ENCODE data around the gene ZNF672. TPM values are rescaled to one million over a fixed set of nuclear protein-coding genes. Genes with fewer than 3 reads are reported as not detected.

ZNF672 gene
- total RNA-seq, 1 donor from 2014 or later = 39.8 TPM

DNA sequence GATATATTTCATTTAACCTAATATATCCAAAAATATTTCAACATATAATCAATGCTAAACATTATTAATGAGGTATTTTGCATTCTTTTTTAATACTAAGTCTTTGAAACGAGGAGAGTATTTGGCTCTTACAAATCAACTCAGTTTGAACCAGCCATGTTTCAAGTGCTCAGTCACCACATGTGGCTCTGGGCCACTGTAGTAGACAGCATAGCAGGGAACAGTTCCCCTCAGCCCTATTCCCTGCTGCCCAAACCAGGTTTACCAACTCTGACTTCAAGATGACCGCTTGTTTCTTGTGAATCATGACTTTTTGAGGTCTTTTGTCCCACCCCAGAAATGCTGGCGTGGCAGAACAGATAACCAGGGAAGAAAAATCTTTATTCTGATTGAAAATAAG, 5.7 kb downstream of the ZNF672 start:
- intact Hi-C loops (cut with DNase I) = no loop called here
- TF ChIP-seq CTCF (IDR thresholded peaks at IDR 0.05) = no peak
- H3K27me3 ChIP-seq (ENCODE audit: low read depth) = no peaks in the 10 kb centered on the region
- H3K4me3 ChIP-seq = no peak overlapping the region
- H3K9me3 ChIP-seq = no peaks in the 10 kb centered on the region
- no peak for ATAC-seq
- peaks cover 50% of the 10 kb centered on the region for H3K36me3 ChIP-seq
- DNase-seq = no peak
- peaks cover 38% of the 10 kb centered on the region for H3K4me1 ChIP-seq
- no peak overlapping the region for H3K27ac ChIP-seq

DNA sequence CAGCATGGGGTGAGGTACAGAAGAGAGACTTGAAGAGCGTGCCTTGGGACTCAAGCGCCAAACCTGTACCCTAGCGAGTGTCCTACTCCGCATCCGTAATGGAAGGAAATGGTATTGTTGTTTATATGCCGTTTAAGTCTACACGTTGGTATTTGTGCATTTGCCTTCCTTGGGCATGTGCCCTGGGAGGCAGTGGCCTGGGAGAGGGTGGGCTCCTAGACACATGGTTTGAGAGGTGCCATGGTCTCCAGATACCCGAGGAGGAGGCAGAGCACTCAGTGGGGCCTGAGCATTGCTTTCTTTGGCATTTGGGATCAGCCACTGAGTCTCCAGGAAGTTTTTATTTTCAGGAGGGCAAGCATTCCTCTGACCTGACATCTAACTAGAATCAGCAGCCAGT, 6.5 kb downstream of the ZNF672 start:
- Histone ChIP-seq H3K27me3 (ENCODE audit: low read depth) (no peaks in the 10 kb centered on the region), H3K4me1 (peaks cover 33% of the 10 kb centered on the region), H3K4me3 (no peak overlapping the region), H3K27ac (no peak overlapping the region), H3K36me3 (peaks cover 58% of the 10 kb centered on the region), H3K9me3 (no peaks in the 10 kb centered on the region)
- DNase-seq (no peak), ATAC-seq (no peak)
- intact Hi-C loops (cut with DNase I) = no loop called here
- no peak for TF ChIP-seq CTCF (IDR thresholded peaks at IDR 0.05)

- peaks cover 6% of the 10 kb centered on the region for H3K4me1 ChIP-seq
- DNase-seq (no peak), ATAC-seq (peak in 1 of 2 donors; percentile 14)
These were observed 9.3 kb downstream of the ZNF672 start for GRCh38 chr1:248847181-248847955.

DNA sequence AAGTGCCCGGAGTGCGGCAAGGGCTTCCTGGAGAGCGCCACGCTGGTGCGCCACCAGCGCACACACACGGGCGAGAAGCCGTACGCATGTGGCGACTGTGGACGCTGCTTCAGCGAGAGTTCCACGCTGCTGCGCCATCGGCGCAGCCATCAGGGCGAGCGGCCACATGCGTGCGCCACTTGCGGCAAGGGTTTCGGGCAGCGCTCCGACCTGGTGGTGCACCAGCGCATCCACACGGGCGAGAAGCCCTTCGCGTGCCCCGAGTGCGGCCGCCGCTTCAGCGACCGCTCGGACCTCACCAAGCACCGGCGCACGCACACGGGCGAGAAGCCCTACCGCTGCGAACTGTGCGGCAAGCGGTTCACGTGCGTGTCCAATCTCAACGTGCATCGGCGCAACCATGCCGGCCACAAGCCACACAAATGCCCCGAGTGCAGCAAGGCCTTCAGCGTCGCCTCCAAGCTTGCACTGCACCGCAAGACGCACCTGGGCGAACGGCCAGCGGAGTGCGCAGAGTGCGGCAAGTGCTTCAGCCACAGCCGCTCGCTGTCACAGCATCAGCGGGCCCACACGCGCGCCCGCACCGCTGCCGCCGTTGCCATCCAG, 10.0 kb downstream of the ZNF672 start:
- H3K27ac ChIP-seq = no peak overlapping the region
- H3K36me3 ChIP-seq = peaks cover 72% of the 10 kb centered on the region
- no peaks in the 10 kb centered on the region for H3K9me3 ChIP-seq
- H3K27me3 ChIP-seq (ENCODE audit: low read depth) = no peaks in the 10 kb centered on the region
- H3K4me3 ChIP-seq = no peak overlapping the region
- intact Hi-C loops (cut with DNase I) = no loop called here
- DNase-seq (no peak), ATAC-seq (no peak)
- H3K4me1 ChIP-seq = no peaks in the 10 kb centered on the region
- no peak for TF ChIP-seq CTCF (IDR thresholded peaks at IDR 0.05)

More at GRCh38 chr1:248847181-248847955, 9.3 kb downstream of the ZNF672 start:
- no peaks in the 10 kb centered on the region for H3K9me3 ChIP-seq
- TF ChIP-seq CTCF (IDR thresholded peaks at IDR 0.05) = no peak
- intact Hi-C loops (cut with DNase I) = no loop called here
- no peak overlapping the region for H3K4me3 ChIP-seq
- H3K36me3 ChIP-seq = peaks cover 75% of the 10 kb centered on the region
- no peak overlapping the region for H3K27ac ChIP-seq
- no peaks in the 10 kb centered on the region for H3K27me3 ChIP-seq (ENCODE audit: low read depth)

DNA sequence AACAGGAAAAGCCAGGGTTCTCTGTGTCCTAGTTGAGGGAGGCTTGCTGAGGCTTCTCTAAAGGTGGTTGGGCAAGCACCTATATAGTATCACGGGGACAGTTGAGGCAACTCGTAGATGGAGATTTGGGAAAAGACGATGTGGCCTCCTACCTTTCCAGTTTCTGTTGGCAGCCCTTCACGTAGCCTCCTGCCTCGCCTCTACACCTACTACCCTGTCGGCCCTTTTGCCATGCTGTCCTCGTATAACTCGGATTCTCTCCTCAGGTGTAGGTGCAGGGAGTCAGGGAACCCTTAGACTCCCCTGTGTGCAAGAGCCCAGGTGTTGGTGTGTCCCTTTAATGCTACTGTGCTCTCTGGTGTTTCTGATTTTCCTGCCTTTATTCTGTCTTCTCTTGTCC, 10.6 kb downstream of the ZNF672 start:
- ATAC-seq (no peak), DNase-seq (no peak)
- Histone ChIP-seq H3K27ac (no peak overlapping the region), H3K36me3 (peaks cover 75% of the 10 kb centered on the region), H3K27me3 (ENCODE audit: low read depth) (no peaks in the 10 kb centered on the region), H3K4me1 (no peaks in the 10 kb centered on the region), H3K9me3 (no peaks in the 10 kb centered on the region), H3K4me3 (no peak overlapping the region)
- intact Hi-C loops (cut with DNase I) = no loop called here
- TF ChIP-seq CTCF (IDR thresholded peaks at IDR 0.05) = no peak
